GM10248 (cell line): ENCODE measurements around the gene GAB2.
"Not testable (repeated sequence)": the region's sequence is repeated elsewhere in the genome, so short reads cannot be mapped to it uniquely, and the experiment has no call there.

Experiments
- CTCF ChIA-PET: fragments of 300-600 bp; sonication (Branson Sonifier 250); formaldehyde crosslinking; extraction: SDS; loops from one replicate; lab custom pipeline; 2021; ENCODE audit warnings: antibody characterized with exemption; lab: Yijun Ruan, JAX
- POLR2A ChIA-PET: fragments of 350-650 bp; sonication (Branson Sonifier 250); formaldehyde crosslinking; extraction: SDS; loops from one replicate; lab custom pipeline; 2020; ENCODE audit warnings: antibody characterized with exemption; lab: Yijun Ruan, JAX
- DNase-seq: peaks from one replicate; pipeline ENCODE4 v3.0.0; 2012; ENCODE audit errors: extremely low spot score
- CTCF ChIP-seq: IDR thresholded peaks from 2 replicates; pipeline ENCODE4 v1.5.1; 2012; ENCODE audit warnings: mild to moderate bottlenecking, low read depth; ENCODE audit errors: extremely low read depth, missing control alignments, control extremely low read depth

GAB2 gene

GRCh38 chr11:78284260-78284659 lies 133.4 kb downstream of the GAB2 start:
- ChIA-PET CTCF (interaction anchor here (2.8 kb wide), 1 partner anchor 14 kb away, joined by 5 read pairs; no protein-coding TSS in a partner anchor), POLR2A (no interaction called here)

GRCh38 chr11:78282821-78283220 lies 134.8 kb downstream of the GAB2 start:
- ChIA-PET CTCF (no interaction called here), POLR2A (no interaction called here)
- no peak for DNase-seq
- no peak for TF ChIP-seq CTCF

More at GRCh38 chr11:78284260-78284659, 133.4 kb downstream of the GAB2 start:
- DNase-seq = no peak
- no peak for TF ChIP-seq CTCF

GRCh38 chr11:78281511-78281910 lies 136.1 kb downstream of the GAB2 start:
- CTCF ChIA-PET = interaction anchor here (1.2 kb wide), 1 partner anchor 364 kb away, joined by 3 read pairs; no protein-coding TSS in a partner anchor
- DNase-seq = no peak
- POLR2A ChIA-PET = no interaction called here

GRCh38 chr11:78277314-78277994 lies 140.2 kb downstream of the GAB2 start:
- no peak for TF ChIP-seq CTCF
- DNase-seq = no peak
- CTCF ChIA-PET = interaction anchor here (1.4 to 1.6 kb wide), 2 partner anchors 12 to 49 kb away, joined by 4 to 6 read pairs; no protein-coding TSS in a partner anchor
- POLR2A ChIA-PET = no interaction called here

More at GRCh38 chr11:78281511-78281910, 136.1 kb downstream of the GAB2 start:
- TF ChIP-seq CTCF = no peak

GRCh38 chr11:78276311-78276710 lies 141.3 kb downstream of the GAB2 start:
- DNase-seq = no peak
- no peak for TF ChIP-seq CTCF
- CTCF ChIA-PET = interaction anchor here (1.0 to 1.6 kb wide), 4 partner anchors 9 to 99 kb away, joined by 3 to 6 read pairs (median 4); no protein-coding TSS in a partner anchor
- POLR2A ChIA-PET = no interaction called here

GRCh38 chr11:78274739-78275138 lies 142.9 kb downstream of the GAB2 start:
- ChIA-PET CTCF (no interaction called here), POLR2A (no interaction called here)
- TF ChIP-seq CTCF = no peak
- no peak for DNase-seq

GRCh38 chr11:78272625-78273269 lies 144.9 kb downstream of the GAB2 start:
- DNase-seq, POLR2A ChIA-PET, CTCF ChIA-PET: not testable (repeated sequence)

GRCh38 chr11:78271801-78272200 lies 145.8 kb downstream of the GAB2 start:
- CTCF ChIA-PET = interaction anchor here (1.5 kb wide), 1 partner anchor 9 kb away, joined by 5 read pairs; no protein-coding TSS in a partner anchor
- DNase-seq, POLR2A ChIA-PET: not testable (repeated sequence)
